Measurements from ENCODE around the gene FGF14.

- no peak for TF ChIP-seq CTCF (IDR thresholded peaks at IDR 0.05; ENCODE audit: extremely low read depth in 1 of 2, insufficient read depth in 1 of 2, low read depth in 1 of 2, low read length in 2 of 2)
- no peak for TF ChIP-seq JUN (IDR thresholded peaks at IDR 0.05; ENCODE audit: borderline replicate concordance, insufficient read depth, insufficient read length, low read depth)
- no peak for TF ChIP-seq POLR2AphosphoS5 (IDR thresholded peaks at IDR 0.05; ENCODE audit: insufficient read depth, low read depth, low read length)
- no peak for TF ChIP-seq EZH2 (IDR thresholded peaks at IDR 0.05; ENCODE audit: borderline replicate concordance, low read depth, low read length, severe bottlenecking)
- no peak for TF ChIP-seq MAX (IDR thresholded peaks at IDR 0.05; ENCODE audit: insufficient read depth, insufficient read length)
Observed at GRCh38 chr13:102170305-102170704, 231.5 kb downstream of the FGF14 start.
